ENCODE measurements around the gene GIMAP8.

GIMAP8 gene

GRCh38 chr7:150511048-150511447 lies 60.6 kb downstream of the GIMAP8 start:
- Histone ChIP-seq H3K27me3 (replicated peaks in 2 of 5; ENCODE audit: control insufficient read depth in 4 of 5, insufficient read depth in 5 of 5, low read length in 4 of 5) (no peaks in the 10 kb centered on the region), H3K4me1 (ENCODE audit: control extremely low read depth in 1 of 4, control insufficient read depth in 4 of 4, insufficient read depth in 4 of 4, low read length in 3 of 4) (peaks cover 6 to 17% (median 11%) of the 10 kb centered on the region in 4 experiments), H3K27ac (ENCODE audit: insufficient read depth in 1 of 2, low read depth in 1 of 2, low read length in 2 of 2, poor library complexity in 1 of 2, severe bottlenecking in 2 of 2) (no peak overlapping the region), H3K36me3 (ENCODE audit: control insufficient read depth in 4 of 4, insufficient read depth in 4 of 4, low read length in 3 of 4) (no peaks in the 10 kb centered on the region), H3K9me3 (ENCODE audit: control extremely low read depth in 1 of 5, control insufficient read depth in 4 of 5, insufficient read depth in 2 of 5, low read depth in 1 of 5, low read length in 4 of 5) (peaks cover 0 to 3% (median 0%) of the 10 kb centered on the region in 5 experiments), H3K4me3 (ENCODE audit: control insufficient read depth in 1 of 7, extremely low read depth in 1 of 7, insufficient read depth in 4 of 7, low read depth in 2 of 7, low read length in 6 of 7) (no peak overlapping the region)
- 100% methylated on average over 2 of the region's 2 CpGs for WGBS (ENCODE audit: insufficient coverage)
- ChIA-PET POLR2A (no interaction called here), CTCF (interaction anchor here (1.2 to 1.6 kb wide), 2 partner anchors 9 to 23 kb away, joined by 3 to 4 read pairs; no protein-coding TSS in a partner anchor)
- DNase-seq = no peak

GRCh38 chr7:150513758-150514157 lies 63.3 kb downstream of the GIMAP8 start:
- ChIA-PET CTCF (no interaction called here), POLR2A (no interaction called here)
- peak overlapping the region in 1 of 2 experiments; percentile 86 for H3K27ac ChIP-seq (ENCODE audit: insufficient read depth in 1 of 2, low read depth in 1 of 2, low read length in 2 of 2, poor library complexity in 1 of 2, severe bottlenecking in 2 of 2)
- peaks cover 0 to 3% (median 2%) of the 10 kb centered on the region in 5 experiments for H3K9me3 ChIP-seq (ENCODE audit: control extremely low read depth in 1 of 5, control insufficient read depth in 4 of 5, insufficient read depth in 2 of 5, low read depth in 1 of 5, low read length in 4 of 5)
- peaks cover 6 to 21% (median 17%) of the 10 kb centered on the region in 4 experiments for H3K4me1 ChIP-seq (ENCODE audit: control extremely low read depth in 1 of 4, control insufficient read depth in 4 of 4, insufficient read depth in 4 of 4, low read length in 3 of 4)
- peaks cover 0 to under 1% (median 0%) of the 10 kb centered on the region in 4 experiments for H3K36me3 ChIP-seq (ENCODE audit: control insufficient read depth in 4 of 4, insufficient read depth in 4 of 4, low read length in 3 of 4)
- H3K4me3 ChIP-seq (ENCODE audit: control insufficient read depth in 1 of 7, extremely low read depth in 1 of 7, insufficient read depth in 4 of 7, low read depth in 2 of 7, low read length in 6 of 7) = peak overlapping the region in 4 of 7 experiments; percentile 15 to 92 (median 82)
- no peaks in the 10 kb centered on the region for H3K27me3 ChIP-seq (replicated peaks in 2 of 5; ENCODE audit: control insufficient read depth in 4 of 5, insufficient read depth in 5 of 5, low read length in 4 of 5)
- DNase-seq = no peak
- WGBS (ENCODE audit: insufficient coverage) = 98% methylated on average over 17 of the region's 17 CpGs

DNA sequence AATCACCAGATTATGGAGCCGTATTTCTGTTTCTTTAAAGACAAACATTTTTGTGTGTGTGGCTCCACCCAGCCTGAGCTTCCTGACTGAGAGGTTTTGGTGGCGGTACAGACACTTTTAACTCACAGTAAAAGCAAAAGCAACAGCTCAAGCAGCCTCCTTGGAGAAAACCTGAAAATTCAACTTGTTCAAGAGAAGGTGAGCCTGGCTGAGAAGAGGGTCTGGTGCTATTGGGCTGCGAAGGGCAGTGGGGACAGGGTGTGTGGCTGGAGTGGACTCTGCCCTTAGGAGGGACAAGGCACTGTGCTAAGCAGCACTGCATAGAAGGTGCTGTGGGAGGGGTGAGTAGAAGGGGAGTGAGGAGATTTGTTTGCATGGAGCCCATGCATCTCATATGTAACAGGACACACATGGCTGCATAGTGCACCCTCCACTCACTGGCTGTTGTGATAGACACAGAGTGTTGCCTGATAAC lies 64.4 kb downstream of the GIMAP8 start, which contains the start of gene GIMAP7:
Gene GIMAP7 (plus strand): TSS at position 125 of the 475 bp plus-strand sequence. CDS start 5,103 bp downstream, outside the sequence.
- H3K36me3 ChIP-seq (ENCODE audit: control insufficient read depth in 4 of 4, insufficient read depth in 4 of 4, low read length in 3 of 4) = peaks cover 0 to 9% (median 2%) of the 10 kb centered on the region in 4 experiments
- 0% methylated on average over 2 of the region's 3 CpGs for WGBS (ENCODE audit: insufficient coverage)
- peak within 1 kb of the TSS; percentile 50 to 92 (median 80) for H3K4me3 ChIP-seq (ENCODE audit: control insufficient read depth in 1 of 7, extremely low read depth in 1 of 7, insufficient read depth in 4 of 7, low read depth in 2 of 7, low read length in 6 of 7)
- peaks cover 0 to 11% (median 2%) of the 10 kb centered on the region in 5 experiments for H3K9me3 ChIP-seq (ENCODE audit: control extremely low read depth in 1 of 5, control insufficient read depth in 4 of 5, insufficient read depth in 2 of 5, low read depth in 1 of 5, low read length in 4 of 5)
- ChIA-PET POLR2A (interaction anchor here (1.1 kb wide), 1 partner anchor 42 kb away, joined by 3 read pairs; no protein-coding TSS in a partner anchor), CTCF (interaction anchor here (1.0 to 2.0 kb wide), 3 partner anchors 12 to 66 kb away, joined by 3 to 5 read pairs (median 3); no protein-coding TSS in a partner anchor)
- H3K27ac ChIP-seq (ENCODE audit: insufficient read depth in 1 of 2, low read depth in 1 of 2, low read length in 2 of 2, poor library complexity in 1 of 2, severe bottlenecking in 2 of 2) = peak within 1 kb of the TSS; percentile 64 to 86
- peak; percentile 24 to 72 (median 61) for DNase-seq
- H3K27me3 ChIP-seq (replicated peaks in 2 of 5; ENCODE audit: control insufficient read depth in 4 of 5, insufficient read depth in 5 of 5, low read length in 4 of 5) = no peaks in the 10 kb centered on the region
- H3K4me1 ChIP-seq (ENCODE audit: control extremely low read depth in 1 of 4, control insufficient read depth in 4 of 4, insufficient read depth in 4 of 4, low read length in 3 of 4) = peaks cover 6 to 21% (median 17%) of the 10 kb centered on the region in 4 experiments

GRCh38 chr7:150515248-150516147 lies 65.1 kb downstream of the GIMAP8 start:
- no peak for DNase-seq
- CTCF ChIA-PET = interaction anchor here (1.0 to 2.0 kb wide), 3 partner anchors 12 to 66 kb away, joined by 3 to 5 read pairs (median 3); no protein-coding TSS in a partner anchor
- Histone ChIP-seq H3K4me3 (ENCODE audit: control insufficient read depth in 1 of 7, extremely low read depth in 1 of 7, insufficient read depth in 4 of 7, low read depth in 2 of 7, low read length in 6 of 7) (peak overlapping the region; percentile 50 to 92 (median 80)), H3K36me3 (ENCODE audit: control insufficient read depth in 4 of 4, insufficient read depth in 4 of 4, low read length in 3 of 4) (peaks cover 5 to 16% (median 9%) of the 10 kb centered on the region in 4 experiments), H3K9me3 (ENCODE audit: control extremely low read depth in 1 of 5, control insufficient read depth in 4 of 5, insufficient read depth in 2 of 5, low read depth in 1 of 5, low read length in 4 of 5) (peaks cover 0 to 17% (median 7%) of the 10 kb centered on the region in 5 experiments), H3K27ac (ENCODE audit: insufficient read depth in 1 of 2, low read depth in 1 of 2, low read length in 2 of 2, poor library complexity in 1 of 2, severe bottlenecking in 2 of 2) (peak overlapping the region; percentile 64 to 86), H3K27me3 (replicated peaks in 2 of 5; ENCODE audit: control insufficient read depth in 4 of 5, insufficient read depth in 5 of 5, low read length in 4 of 5) (no peaks in the 10 kb centered on the region), H3K4me1 (ENCODE audit: control extremely low read depth in 1 of 4, control insufficient read depth in 4 of 4, insufficient read depth in 4 of 4, low read length in 3 of 4) (peaks cover 6 to 21% (median 16%) of the 10 kb centered on the region in 4 experiments)
- POLR2A ChIA-PET = interaction anchor here (0.6 to 1.1 kb wide), 3 partner anchors 42 to 261 kb away, joined by 3 to 4 read pairs (median 3); no protein-coding TSS in a partner anchor
- 2% methylated on average over 11 of the region's 11 CpGs for WGBS (ENCODE audit: insufficient coverage)

- Histone ChIP-seq H3K4me1 (ENCODE audit: control extremely low read depth in 1 of 4, control insufficient read depth in 4 of 4, insufficient read depth in 4 of 4, low read length in 3 of 4) (peaks cover 6 to 21% (median 16%) of the 10 kb centered on the region in 4 experiments), H3K27ac (ENCODE audit: insufficient read depth in 1 of 2, low read depth in 1 of 2, low read length in 2 of 2, poor library complexity in 1 of 2, severe bottlenecking in 2 of 2) (peak overlapping the region; percentile 11 to 86), H3K9me3 (ENCODE audit: control extremely low read depth in 1 of 5, control insufficient read depth in 4 of 5, insufficient read depth in 2 of 5, low read depth in 1 of 5, low read length in 4 of 5) (peaks cover 0 to 27% (median 6%) of the 10 kb centered on the region in 5 experiments), H3K27me3 (replicated peaks in 2 of 5; ENCODE audit: control insufficient read depth in 4 of 5, insufficient read depth in 5 of 5, low read length in 4 of 5) (no peaks in the 10 kb centered on the region), H3K36me3 (ENCODE audit: control insufficient read depth in 4 of 4, insufficient read depth in 4 of 4, low read length in 3 of 4) (peaks cover 12 to 31% (median 17%) of the 10 kb centered on the region in 4 experiments), H3K4me3 (ENCODE audit: control insufficient read depth in 1 of 7, extremely low read depth in 1 of 7, insufficient read depth in 4 of 7, low read depth in 2 of 7, low read length in 6 of 7) (peak overlapping the region in 6 of 7 experiments; percentile 69 to 92 (median 82))
- no CpG with 5 or more reads among the region's 1 CpG for WGBS (ENCODE audit: insufficient coverage)
- no peak for DNase-seq
- CTCF ChIA-PET = no interaction called here
- POLR2A ChIA-PET = no interaction called here
These were observed 66.7 kb downstream of the GIMAP8 start for GRCh38 chr7:150516956-150517745.

DNA sequence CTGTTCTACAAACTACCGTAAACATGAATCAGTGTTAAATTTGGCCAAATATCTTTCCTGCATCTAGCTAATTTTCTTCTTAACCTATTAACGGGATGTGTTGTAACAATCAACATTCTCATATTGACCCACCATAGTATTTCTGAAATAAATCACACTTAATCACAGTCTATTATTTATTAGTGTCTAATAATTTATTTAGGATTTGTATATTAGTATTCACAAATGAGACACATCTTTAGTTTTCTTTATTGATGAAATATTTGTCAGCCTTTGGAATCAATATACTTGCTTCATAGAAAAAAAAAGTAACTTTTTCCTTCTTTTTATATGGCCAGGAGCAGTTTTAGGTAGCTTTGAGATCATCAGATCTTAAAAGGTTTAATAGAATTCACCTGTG lies 68.9 kb downstream of the GIMAP8 start:
- DNase-seq = no peak
- H3K36me3 ChIP-seq (ENCODE audit: control insufficient read depth in 4 of 4, insufficient read depth in 4 of 4, low read length in 3 of 4) = peaks cover 12 to 31% (median 17%) of the 10 kb centered on the region in 4 experiments
- peaks cover 0 to 16% (median 10%) of the 10 kb centered on the region in 4 experiments for H3K4me1 ChIP-seq (ENCODE audit: control extremely low read depth in 1 of 4, control insufficient read depth in 4 of 4, insufficient read depth in 4 of 4, low read length in 3 of 4)
- CTCF ChIA-PET = interaction anchor here (0.6 kb wide), 1 partner anchor 76 kb away, joined by 3 read pairs; no protein-coding TSS in a partner anchor
- H3K9me3 ChIP-seq (ENCODE audit: control extremely low read depth in 1 of 5, control insufficient read depth in 4 of 5, insufficient read depth in 2 of 5, low read depth in 1 of 5, low read length in 4 of 5) = peaks cover 0 to 27% (median 6%) of the 10 kb centered on the region in 5 experiments
- no peak overlapping the region for H3K4me3 ChIP-seq (ENCODE audit: control insufficient read depth in 1 of 7, extremely low read depth in 1 of 7, insufficient read depth in 4 of 7, low read depth in 2 of 7, low read length in 6 of 7)
- POLR2A ChIA-PET = no interaction called here
- no peaks in the 10 kb centered on the region for H3K27me3 ChIP-seq (replicated peaks in 2 of 5; ENCODE audit: control insufficient read depth in 4 of 5, insufficient read depth in 5 of 5, low read length in 4 of 5)
- no CpG with 5 or more reads among the region's 2 CpGs for WGBS (ENCODE audit: insufficient coverage)
- H3K27ac ChIP-seq (ENCODE audit: insufficient read depth in 1 of 2, low read depth in 1 of 2, low read length in 2 of 2, poor library complexity in 1 of 2, severe bottlenecking in 2 of 2) = no peak overlapping the region

Measured in common myeloid progenitor, CD34-positive (primary cell).